Amygdala (tissue), 56 donors: ENCODE results near the gene UACA.
"Not testable (repeated sequence)": the region's sequence is repeated elsewhere in the genome, so short reads cannot be mapped to it uniquely, and the experiment has no call there.

Experiments used
- DNase-seq, 56 donors: peaks; one replicate each; lab custom pipeline; 2025; lab: John Stamatoyannopoulos, UW

Gene UACA

GRCh38 chr15:70763120-70763949, at the start of gene UACA:
Gene UACA, minus strand, starts transcription at chr15:70763558. Its CDS starts 151 bp downstream, at chr15:70763407.
- DNase-seq: peak; percentile 51 to 96 (median 87)

- no peak for DNase-seq
These were observed 49.5 kb upstream of the UACA start for GRCh38 chr15:70812827-70813364.

DNA sequence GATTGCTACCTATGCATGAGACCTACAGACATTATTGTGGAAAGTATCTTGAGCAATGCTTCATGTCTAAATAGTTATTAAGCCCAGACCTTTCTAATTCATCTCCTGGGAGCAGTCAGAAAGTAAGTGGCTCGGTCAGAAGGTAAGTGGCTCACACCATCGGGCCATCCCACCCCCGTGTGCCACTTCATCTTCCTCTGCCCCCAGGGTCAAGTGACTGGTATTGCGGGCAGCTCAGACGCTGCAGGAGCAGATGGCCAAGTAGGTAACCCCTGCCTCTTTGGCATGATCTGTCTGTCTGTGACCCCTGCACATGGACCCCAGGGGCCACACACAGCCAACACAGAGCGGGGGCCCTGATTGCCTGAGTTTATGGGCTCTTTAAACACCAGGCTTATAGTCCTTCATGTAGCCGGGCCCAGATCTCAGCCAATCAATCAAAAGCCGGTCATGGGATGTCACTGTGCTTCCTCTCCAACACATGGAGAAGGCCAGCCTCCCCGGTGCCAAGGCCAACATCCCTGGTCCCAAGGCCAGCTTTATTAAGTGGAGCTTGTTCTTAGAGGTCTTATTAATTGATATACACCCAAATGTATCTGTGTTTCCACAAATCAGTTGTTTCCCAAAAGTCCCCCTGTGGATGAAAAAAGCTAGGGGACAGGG, 47.7 kb upstream of the UACA start:
- no peak for DNase-seq

GRCh38 chr15:70806992-70807712, 43.8 kb upstream of the UACA start:
- peak in 14 of 56 donors; percentile 3 to 32 (median 10) for DNase-seq

DNA sequence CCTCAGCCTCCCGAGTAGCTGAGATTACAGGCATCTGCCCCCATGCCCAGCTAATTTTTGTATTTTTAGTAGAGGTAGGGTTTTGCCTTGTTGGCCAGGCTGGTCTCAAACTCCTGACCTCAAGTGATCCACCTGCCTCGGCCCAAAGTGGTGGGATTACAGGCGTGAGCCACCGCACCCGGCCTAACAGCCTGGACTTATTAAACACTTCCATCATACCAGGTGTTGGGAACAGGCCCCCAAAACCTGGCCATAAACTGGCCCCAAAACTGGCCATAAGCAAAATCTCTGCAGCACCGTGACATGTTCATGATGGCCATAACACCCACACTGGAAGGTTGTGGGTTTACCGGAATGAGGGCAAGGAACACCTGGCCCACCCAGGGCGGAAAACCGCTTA, 41.0 kb upstream of the UACA start:
- not testable (repeated sequence) for DNase-seq

GRCh38 chr15:70802629-70803028, 39.3 kb upstream of the UACA start:
- no peak for DNase-seq

DNA sequence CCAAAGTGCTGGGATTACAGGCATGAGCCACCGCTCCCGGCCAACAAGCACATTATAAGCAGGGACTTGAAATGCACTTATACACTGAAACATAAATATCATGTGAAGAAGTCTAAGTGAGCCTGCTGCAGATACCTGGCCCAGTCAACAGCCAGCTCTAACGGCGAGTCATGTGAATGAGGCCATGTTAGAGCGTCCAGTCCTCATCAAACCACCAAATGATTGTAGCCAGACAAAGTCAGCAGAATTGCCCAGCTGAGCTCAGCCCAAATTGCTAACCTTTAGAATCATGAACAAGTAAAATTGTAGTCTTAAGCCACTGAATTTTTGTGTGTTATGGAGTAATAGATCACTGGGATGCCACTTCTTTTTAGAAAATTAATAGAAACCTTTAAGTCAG, 37.8 kb upstream of the UACA start:
- DNase-seq: no peak

DNA sequence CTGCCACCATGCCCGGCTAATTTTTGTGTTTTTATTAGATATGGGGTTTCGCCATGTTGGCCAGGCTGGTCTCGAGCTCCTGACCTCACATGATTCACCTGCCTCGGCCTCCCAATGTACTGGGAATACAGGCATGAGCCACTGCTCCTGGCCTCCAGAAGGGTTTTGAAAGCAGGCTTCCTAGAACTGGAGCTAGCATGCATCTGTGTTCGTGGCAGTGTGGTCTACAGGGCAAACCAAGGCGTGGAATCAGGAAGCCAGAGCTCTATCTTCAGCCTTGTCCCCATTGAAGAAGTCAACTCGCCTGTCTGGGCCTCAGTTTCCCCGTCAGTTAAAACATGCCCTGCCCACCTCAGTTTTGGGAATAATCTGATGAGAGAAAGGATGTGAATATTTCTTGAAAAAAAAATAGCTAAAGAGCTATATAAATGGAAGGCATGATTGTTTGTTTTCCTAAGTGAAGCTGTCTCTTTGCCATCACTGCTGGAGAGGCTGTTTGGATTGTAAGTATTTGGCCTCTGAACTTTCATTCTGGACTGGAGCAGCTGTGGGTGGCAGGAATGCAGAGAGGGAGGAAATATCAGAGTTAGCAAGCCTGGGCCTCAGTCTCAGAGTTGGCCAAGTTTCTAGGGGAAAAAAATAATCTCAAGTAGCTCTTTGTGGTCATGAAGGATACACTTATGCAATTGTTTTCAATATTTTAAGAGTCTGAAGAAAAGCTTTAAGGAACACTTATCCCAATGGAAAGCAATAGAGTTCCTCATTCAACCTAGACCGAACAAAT, 36.5 kb upstream of the UACA start:
- DNase-seq: no peak

DNA sequence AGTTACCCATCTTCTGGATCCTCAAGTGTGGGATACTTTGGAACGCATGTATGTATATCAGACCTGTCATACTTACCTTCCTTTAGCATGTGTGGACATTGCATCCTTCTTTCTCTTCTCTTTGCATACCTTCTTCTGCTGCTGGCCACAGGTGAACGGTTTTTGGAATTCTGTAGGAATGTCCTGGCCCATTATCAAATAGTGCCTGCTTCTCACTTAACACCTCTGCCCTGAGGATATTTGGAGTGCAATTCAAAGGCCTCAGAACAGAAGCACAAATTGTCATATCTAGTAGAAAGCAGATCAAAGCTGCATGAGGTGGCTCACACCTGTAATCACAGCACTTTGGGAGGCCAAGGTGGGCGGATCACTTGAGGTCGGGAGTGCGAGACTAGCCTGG, 34.1 kb upstream of the UACA start:
- DNase-seq: no peak

GRCh38 chr15:70796516-70797310, 33.4 kb upstream of the UACA start:
- DNase-seq: no peak

DNA sequence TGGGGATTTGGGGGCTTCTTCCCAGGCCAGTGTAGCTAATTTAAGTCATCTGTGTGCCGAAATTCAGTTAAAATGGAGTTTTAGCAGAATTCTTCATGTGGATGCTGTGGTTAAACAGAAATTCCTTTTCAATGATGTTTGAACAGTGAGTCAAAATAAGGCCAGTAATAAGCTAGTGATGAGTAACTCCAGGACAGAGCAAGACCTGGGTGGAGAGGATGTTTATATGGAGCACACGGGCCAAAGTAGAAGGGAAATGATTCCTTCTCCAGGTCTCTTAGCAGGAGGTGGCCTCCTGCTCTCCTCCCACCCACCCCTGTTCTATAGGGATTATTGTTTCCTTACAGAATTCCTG, 31.9 kb upstream of the UACA start:
- no peak for DNase-seq

DNA sequence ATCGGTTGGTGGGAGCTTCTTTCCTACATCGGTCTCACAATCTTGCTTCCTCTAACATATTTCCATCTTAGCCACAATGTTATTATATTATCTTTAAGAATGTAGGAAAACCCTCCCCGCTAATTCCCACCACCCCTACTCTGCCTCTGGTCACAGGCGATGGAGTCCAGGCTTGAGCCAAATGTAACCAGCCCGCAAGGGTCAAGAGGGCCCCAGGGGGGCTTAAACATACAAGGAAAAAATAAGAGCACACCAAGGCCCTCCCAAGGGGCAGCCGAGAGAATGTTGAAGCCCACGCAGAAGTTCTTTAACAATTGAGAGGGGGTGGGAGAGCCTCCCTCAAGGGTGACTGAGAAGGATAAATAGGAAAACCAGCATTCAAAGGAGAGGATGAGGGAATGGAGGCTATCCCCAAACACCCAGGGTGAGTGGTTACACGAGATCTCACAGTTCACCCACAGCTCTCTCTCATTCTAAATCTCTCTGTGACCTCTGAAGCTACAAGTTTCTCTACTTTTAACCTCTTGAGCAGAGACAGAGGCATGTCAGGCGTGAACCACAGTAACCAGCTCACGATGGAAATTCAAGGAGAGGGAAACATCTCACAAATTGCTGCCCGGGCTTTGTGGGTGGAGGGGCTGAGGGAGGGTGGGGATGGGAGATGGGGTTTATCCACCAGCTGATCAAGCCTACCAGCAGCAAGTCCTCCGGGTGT, 31.4 kb upstream of the UACA start:
- DNase-seq: no peak

DNA sequence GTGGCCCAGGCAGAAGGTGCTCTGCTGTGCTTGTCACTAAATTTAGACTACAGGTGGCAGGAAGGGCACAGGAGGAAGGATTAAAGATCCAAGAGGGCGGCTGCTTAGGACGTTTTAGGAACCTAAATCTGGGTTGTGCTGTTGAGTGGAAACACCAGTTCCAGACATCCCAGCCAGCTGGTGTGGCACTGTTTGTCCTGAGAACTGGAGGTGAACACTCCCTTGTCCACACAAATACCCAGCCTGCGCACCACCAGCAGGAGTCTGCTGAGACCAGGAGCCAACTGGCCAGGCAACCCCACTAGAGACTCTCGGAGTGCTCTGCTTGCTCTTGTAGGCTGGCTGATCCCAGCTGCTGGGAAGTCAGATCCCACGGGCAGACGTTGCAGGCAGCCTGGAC, 30.3 kb upstream of the UACA start:
- DNase-seq: no peak

DNA sequence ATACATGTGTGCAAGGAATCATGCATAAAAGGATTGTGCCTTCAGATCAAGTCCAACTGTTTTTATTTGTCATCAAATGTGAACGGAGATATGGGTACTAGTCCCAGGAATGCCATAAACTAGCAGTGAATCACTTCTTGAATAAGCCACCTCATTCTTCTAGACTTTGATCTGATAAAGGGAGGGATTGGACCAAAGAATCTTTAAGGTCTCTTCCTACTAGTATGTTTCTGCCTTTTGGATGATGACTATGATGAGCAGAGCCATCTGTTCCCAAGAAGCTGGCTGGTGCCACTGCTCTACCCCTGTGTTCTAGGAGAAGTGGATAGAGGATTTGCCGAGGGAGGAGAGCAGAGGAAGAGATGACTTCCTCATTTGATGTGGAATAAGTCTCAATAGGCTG, 28.8 kb upstream of the UACA start:
- no peak for DNase-seq

DNA sequence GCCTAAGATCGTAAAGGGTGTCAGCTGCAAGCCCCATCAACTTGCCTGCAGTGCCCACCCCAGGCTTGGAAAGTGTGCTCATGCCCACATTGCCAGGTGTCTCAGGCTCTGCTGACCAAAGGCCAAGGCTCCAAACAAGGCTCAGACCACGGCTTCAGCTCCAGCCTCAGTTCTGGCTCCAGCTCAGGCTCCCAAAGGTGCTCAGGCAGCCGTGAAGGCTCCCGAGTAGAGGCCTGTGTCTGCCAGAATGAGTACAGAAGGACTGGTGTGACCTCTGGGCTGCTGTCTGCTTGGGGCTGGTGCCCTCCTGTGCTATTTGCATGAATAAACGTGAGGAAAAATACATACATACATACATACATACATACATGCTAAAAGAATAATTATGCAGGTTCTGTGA, 27.9 kb upstream of the UACA start:
- DNase-seq: no peak

- DNase-seq: no peak
These were observed 25.9 kb upstream of the UACA start for GRCh38 chr15:70789213-70789612.

DNA sequence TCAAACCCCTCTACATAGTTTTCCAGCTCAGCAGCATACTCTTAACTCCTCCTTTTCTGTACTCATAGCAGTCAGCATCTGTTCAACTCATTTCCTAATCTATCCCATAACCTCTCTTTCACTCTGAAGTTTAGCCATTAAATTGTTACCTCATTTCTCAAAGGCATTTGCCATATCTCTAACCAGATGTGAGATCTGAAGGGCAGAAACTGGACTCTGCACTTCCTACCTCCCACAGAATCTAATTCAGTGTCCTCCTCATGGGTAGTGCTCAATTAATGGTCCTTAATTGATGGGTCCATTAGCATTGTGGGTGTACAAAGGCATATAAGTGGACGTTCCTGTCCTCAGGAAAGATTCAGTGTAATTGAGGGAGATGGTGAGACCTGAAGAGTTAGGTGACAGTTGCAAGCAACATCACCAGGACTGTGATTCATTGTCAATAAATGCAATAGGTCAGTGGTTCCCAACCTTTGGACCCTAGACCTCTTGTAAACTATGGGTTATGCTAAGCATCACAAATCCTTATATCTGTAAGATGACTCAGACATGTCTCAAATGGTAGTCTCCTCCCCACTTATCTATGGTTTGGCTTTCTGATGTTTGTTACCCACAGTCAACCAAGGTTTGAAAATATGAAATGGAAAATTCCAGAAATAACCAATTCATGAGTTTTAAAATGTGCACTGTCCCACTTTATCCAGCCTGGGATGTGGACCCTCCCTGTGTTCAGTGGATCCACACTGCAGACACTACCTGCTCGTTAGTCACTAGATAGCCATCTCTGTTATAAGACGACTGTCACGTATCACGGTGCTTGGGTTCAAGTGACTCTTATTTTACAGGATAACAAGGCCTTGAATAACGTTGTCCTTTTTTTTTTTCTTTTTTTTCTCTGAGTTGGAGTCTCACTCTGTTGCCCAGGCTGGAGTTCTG, 25.0 kb upstream of the UACA start:
- no peak for DNase-seq

DNA sequence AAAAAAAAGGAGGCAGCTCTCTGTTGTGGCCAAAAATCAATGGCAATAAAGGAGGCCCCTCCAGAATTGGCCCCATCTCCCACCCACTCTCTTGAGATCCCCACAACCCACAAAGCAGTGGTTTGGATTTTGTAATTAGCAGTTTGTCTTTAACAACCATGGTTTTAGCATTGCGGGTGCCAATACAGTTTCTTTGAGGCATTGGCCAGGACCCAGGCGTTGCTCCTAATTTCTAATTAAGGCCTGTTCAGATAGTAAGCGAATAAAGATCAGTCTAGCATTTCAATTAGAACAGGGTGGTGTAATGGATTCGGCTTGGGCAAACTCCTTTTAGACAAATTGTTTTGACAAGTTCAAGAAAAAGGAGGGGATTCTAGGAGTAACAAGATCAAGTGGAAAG, 23.6 kb upstream of the UACA start:
- DNase-seq: peak in 8 of 56 donors; percentile 3 to 40 (median 18)
